ENCODE results near the gene EXD3.

- no peak for TF ChIP-seq CTCF (IDR thresholded peaks at IDR 0.05)
- TF ChIP-seq POLR2A (IDR thresholded peaks at IDR 0.05) = no peak
These were observed 25.6 kb upstream of the EXD3 start for GRCh38 chr9:137448602-137448962.
